Glomerular visceral epithelial cell (primary cell): ENCODE results near the gene TNS4.

Experiments used
- DNase-seq: peaks from one replicate; pipeline ENCODE4 v3.0.0-alpha.2; 2016; ENCODE audit errors: extremely low spot score

Gene TNS4

GRCh38 chr17:40536295-40537171 is 35.1 kb upstream of the TNS4 start:
- DNase-seq = no peak

- no peak for DNase-seq
Measured at GRCh38 chr17:40535924-40536294, 34.5 kb upstream of the TNS4 start.

GRCh38 chr17:40535438-40535837 is 34.0 kb upstream of the TNS4 start:
- DNase-seq = no peak

GRCh38 chr17:40534371-40535189 is 33.2 kb upstream of the TNS4 start:
- DNase-seq = no peak

GRCh38 chr17:40533896-40534295 is 32.5 kb upstream of the TNS4 start:
- no peak for DNase-seq

- DNase-seq = no peak
Measured at GRCh38 chr17:40532520-40533253, 31.3 kb upstream of the TNS4 start.

- no peak for DNase-seq
Measured at GRCh38 chr17:40531051-40531991, 29.9 kb upstream of the TNS4 start.

- no peak for DNase-seq
Measured at GRCh38 chr17:40530531-40530994, 29.1 kb upstream of the TNS4 start.

GRCh38 chr17:40529991-40530390 is 28.6 kb upstream of the TNS4 start:
- DNase-seq = no peak

GRCh38 chr17:40528692-40529417 is 27.4 kb upstream of the TNS4 start:
- no peak for DNase-seq

GRCh38 chr17:40526668-40527067 is 25.2 kb upstream of the TNS4 start:
- no peak for DNase-seq

GRCh38 chr17:40525294-40525693 is 23.9 kb upstream of the TNS4 start:
- DNase-seq = no peak

GRCh38 chr17:40524243-40524965 is 23.0 kb upstream of the TNS4 start:
- no peak for DNase-seq

GRCh38 chr17:40522961-40523310 is 21.5 kb upstream of the TNS4 start:
- DNase-seq = no peak

GRCh38 chr17:40522250-40522960 is 21.0 kb upstream of the TNS4 start:
- DNase-seq = no peak

- no peak for DNase-seq
Measured at GRCh38 chr17:40520991-40521453, 19.6 kb upstream of the TNS4 start.

GRCh38 chr17:40519089-40519775 is 17.8 kb upstream of the TNS4 start:
- no peak for DNase-seq

GRCh38 chr17:40518401-40519088 is 17.1 kb upstream of the TNS4 start:
- DNase-seq = peak; percentile 77
